B cell (primary cell): ENCODE measurements around the gene NCK2. TPM values are rescaled to one million over a fixed set of nuclear protein-coding genes. Genes with fewer than 3 reads are reported as not detected.

Source experiments
- ATAC-seq: fragments of 200-7000 bp; cut with Tn5 transposase; one replicate; pipeline ENCODE4 v1.10.0; 2021; ENCODE audit warnings: low read depth, mild to moderate bottlenecking, moderate number of reproducible peaks, moderate library complexity
- CTCF ChIA-PET: fragments of 350-600 bp; sonication (Branson Sonifier 250); formaldehyde crosslinking; loops from one replicate; lab custom pipeline; 2021; ENCODE audit warnings: antibody characterized with exemption, inconsistent platforms; lab: Charles Lee
- POLR2A ChIA-PET: fragments of 350-600 bp; sonication (Branson Sonifier 250); formaldehyde crosslinking; loops from one replicate; lab custom pipeline; 2021; ENCODE audit warnings: antibody characterized with exemption; lab: Charles Lee
- DNase-seq: peaks from one replicate; pipeline ENCODE4 v3.0.0; 2013
- H2AFZ ChIP-seq: 2 replicates; pipeline ENCODE4 v1.6.1; 2012; ENCODE audit warnings: mild to moderate bottlenecking, low read depth, low read length; ENCODE audit not compliant: insufficient read depth, poor library complexity, severe bottlenecking
- H3K27ac ChIP-seq, 2 donors: 1 replicate in 1 of 2; 2 replicates in 1 of 2; pipeline ENCODE4 v1.5.1; 2012 to 2013; ENCODE audit warnings: low read length in 2 of 2, mild to moderate bottlenecking in 2 of 2, moderate library complexity in 1 of 2
- H3K27me3 ChIP-seq, 4 experiments: fragments of 200-600 bp in 1 of 4; sonication (generic) in 1 of 4; replicated peaks in 1 of 4; 1 replicate in 2 of 4; 2 replicates in 2 of 4; pipeline versions ENCODE4 v1.6.1 to v1.7.0; 2013 to 2016; ENCODE audit warnings: low read length in 3 of 4, mild to moderate bottlenecking in 2 of 4, mixed read lengths in 1 of 4, moderate library complexity in 1 of 4; ENCODE audit not compliant: insufficient read depth in 4 of 4, control insufficient read depth in 3 of 4; ENCODE audit errors: control extremely low read depth in 1 of 4
- H3K36me3 ChIP-seq, 2 experiments: replicated peaks in 1 of 2; 1 replicate in 1 of 2; 2 replicates in 1 of 2; pipeline versions ENCODE4 v1.6.1 to v1.7.1; 2013; ENCODE audit warnings: low read length in 1 of 2; ENCODE audit not compliant: insufficient read depth in 2 of 2, control insufficient read depth in 1 of 2; ENCODE audit errors: control extremely low read depth in 1 of 2, extremely low read depth in 1 of 2
- H3K4me1 ChIP-seq, 2 donors: fragments of 200-600 bp in 1 of 2; sonication (generic) in 1 of 2; 1 replicate in 1 of 2; 2 replicates in 1 of 2; pipeline versions ENCODE4 v1.5.1 to v1.6.1; 2013 to 2017; ENCODE audit warnings: low read length in 2 of 2; ENCODE audit not compliant: control insufficient read depth in 2 of 2, insufficient read depth in 2 of 2
- H3K4me2 ChIP-seq: replicated peaks from 2 replicates; pipeline ENCODE3; 2012; ENCODE audit warnings: mild to moderate bottlenecking, low read depth, low read length; ENCODE audit not compliant: poor library complexity, severe bottlenecking
- H3K4me3 ChIP-seq, 5 experiments: fragments of 200-600 bp in 1 of 5; sonication (generic) in 1 of 5; 1 replicate in 3 of 5; 2 replicates in 2 of 5; pipeline versions ENCODE4 v1.5.1 to v1.7.0; 2011 to 2016; ENCODE audit warnings: low read length in 4 of 5, mild to moderate bottlenecking in 4 of 5, low read depth in 2 of 5, control low read depth in 1 of 5, moderate library complexity in 1 of 5; ENCODE audit not compliant: insufficient read depth in 1 of 5; ENCODE audit errors: control extremely low read depth in 1 of 5, extremely low read depth in 1 of 5
- H3K79me2 ChIP-seq: fragments of 200-600 bp; sonication (generic); one replicate; pipeline ENCODE4 v1.6.0; 2016; ENCODE audit warnings: low read length; ENCODE audit not compliant: control insufficient read depth, insufficient read depth
- H3K9ac ChIP-seq: fragments of 200-600 bp; sonication (generic); 2 replicates; pipeline ENCODE4 v1.6.1; 2017; ENCODE audit warnings: mild to moderate bottlenecking, low read length, moderate library complexity
- H3K9me3 ChIP-seq, 3 donors: one replicate each; pipeline versions ENCODE4 v1.6.1 to v1.7.1; 2013; ENCODE audit warnings: low read length in 2 of 3; ENCODE audit not compliant: control insufficient read depth in 2 of 3, insufficient read depth in 1 of 3; ENCODE audit errors: control extremely low read depth in 1 of 3
- H4K20me1 ChIP-seq: 2 replicates; pipeline ENCODE4 v1.6.0; 2012; ENCODE audit warnings: mild to moderate bottlenecking, low read length; ENCODE audit not compliant: insufficient read depth, control insufficient read depth, poor library complexity, severe bottlenecking
- H3K27ac Mint-ChIP-seq: one replicate; pipeline ENCODE4 v1.8.0; 2021; ENCODE audit warnings: mixed read lengths
- H3K27me3 Mint-ChIP-seq: one replicate; pipeline ENCODE4 v1.8.0; 2021; ENCODE audit warnings: mixed read lengths
- H3K4me1 Mint-ChIP-seq: one replicate; pipeline ENCODE4 v1.8.0; 2021; ENCODE audit warnings: mixed read lengths
- H3K4me3 Mint-ChIP-seq: one replicate; pipeline ENCODE4 v1.8.0; 2021; ENCODE audit warnings: mixed read lengths
- H3K9me3 Mint-ChIP-seq: one replicate; pipeline ENCODE4 v1.8.0; 2022; ENCODE audit warnings: mixed read lengths; ENCODE audit not compliant: insufficient read depth
- CTCF ChIP-seq: fragments of 200-600 bp; IDR thresholded peaks from one replicate; pipeline ENCODE4 v1.8.0; 2022; ENCODE audit warnings: antibody characterized with exemption, mild to moderate bottlenecking
- EZH2 ChIP-seq: IDR thresholded peaks from 2 replicates; pipeline ENCODE4 v1.6.1; 2012; ENCODE audit warnings: borderline replicate concordance, low read depth, mild to moderate bottlenecking, moderate library complexity, low read length; ENCODE audit not compliant: insufficient read depth, poor library complexity, severe bottlenecking
- WGBS: methylation state at CpG from one replicate; pipeline ENCODE4 v1.1.5; 2013; ENCODE audit warnings: missing lambda C conversion rate; ENCODE audit not compliant: insufficient coverage; 5-methylcytosine and 5-hydroxymethylcytosine counted together
- intact Hi-C: fragments of 100-400 bp; cut with micrococcal nuclease; formaldehyde crosslinking; loops from one replicate; pipeline ENCODE4 v1.10.0; 2022
- polyA plus RNA-seq: library from polyadenylated mRNA; depleted of rRNA; stranded (reverse); fragments of >200 nt; gene quantifications from 2 replicates; pipeline ENCODE4 v1.2.3, GENCODE V29; 2012
- total RNA-seq, 2 donors: library from RNA; stranded (reverse); fragments of 120-200 nt in 1 of 2; gene quantifications; 1 replicate in 1 of 2; 2 replicates in 1 of 2; pipeline versions ENCODE4 v1.2.3 to v1.2.4, GENCODE V29; 2013 to 2022

The NCK2 gene
- total and polyA plus RNA-seq, 2 donors (not counting 1 experiment from before 2014, with no cell fraction given) = 64.2 to 72.3 TPM

GRCh38 chr2:105919826-105920225 lies 175.1 kb downstream of the NCK2 start:
- ChIA-PET CTCF (no interaction called here), POLR2A (no interaction called here)
- Histone ChIP-seq H3K4me2 (no peak overlapping the region), H3K9me3 (peaks cover 11 to 16% (median 13%) of the 10 kb centered on the region in 3 donors), H3K36me3 (no peaks in the 10 kb centered on the region), H3K4me3 (no peak overlapping the region), H3K27ac (no peak overlapping the region), H2AFZ (no peak overlapping the region), H3K27me3 (no peaks in the 10 kb centered on the region), H4K20me1 (no peaks in the 10 kb centered on the region), H3K9ac (no peak overlapping the region), H3K4me1 (peaks cover 0 to 3% of the 10 kb centered on the region in 2 donors), H3K79me2 (no peaks in the 10 kb centered on the region)
- peak; percentile 15 for DNase-seq
- no peaks in the 10 kb centered on the region for H3K27me3 Mint-ChIP-seq
- intact Hi-C loops = no loop called here
- peaks cover 19% of the 10 kb centered on the region for H3K9me3 Mint-ChIP-seq
- TF ChIP-seq CTCF (peak; percentile 26), EZH2 (no peak)
- H3K4me3 Mint-ChIP-seq = no peak overlapping the region
- peaks cover 9% of the 10 kb centered on the region for H3K4me1 Mint-ChIP-seq
- H3K27ac Mint-ChIP-seq = no peak overlapping the region
- no peak for ATAC-seq

- Mint-ChIP-seq H3K9me3 (peaks cover 10% of the 10 kb centered on the region), H3K4me3 (no peak overlapping the region), H3K27ac (no peak overlapping the region), H3K27me3 (no peaks in the 10 kb centered on the region), H3K4me1 (no peaks in the 10 kb centered on the region)
- no peak for ATAC-seq
- Histone ChIP-seq H3K4me2 (no peak overlapping the region), H3K4me1 (no peaks in the 10 kb centered on the region), H3K9ac (no peak overlapping the region), H3K79me2 (no peaks in the 10 kb centered on the region), H3K27ac (no peak overlapping the region), H3K9me3 (peaks cover 3 to 8% (median 6%) of the 10 kb centered on the region in 3 donors), H3K27me3 (no peaks in the 10 kb centered on the region), H3K4me3 (no peak overlapping the region), H2AFZ (no peak overlapping the region), H3K36me3 (no peaks in the 10 kb centered on the region), H4K20me1 (no peaks in the 10 kb centered on the region)
- no peak for DNase-seq
- WGBS = 93% methylated on average over 6 of the region's 6 CpGs
- CTCF ChIA-PET = interaction anchor here (0.7 kb wide), 1 partner anchor 97 kb away, joined by 3 read pairs; no protein-coding TSS in a partner anchor
- intact Hi-C loops = no loop called here
- no peak for TF ChIP-seq EZH2
- TF ChIP-seq CTCF = no peak
- POLR2A ChIA-PET = no interaction called here
Observed at GRCh38 chr2:105924271-105924670, 179.6 kb downstream of the NCK2 start.
